ENCODE data around the gene ZNF513. TPM values are rescaled to one million over a fixed set of nuclear protein-coding genes. Genes with fewer than 3 reads are reported as not detected.

The ZNF513 gene
- total RNA-seq, 5 donors from 2014 or later (not counting 1 experiment from before 2014, with no cell fraction given), result 20.6 to 27.0 (median 21.9) TPM

DNA sequence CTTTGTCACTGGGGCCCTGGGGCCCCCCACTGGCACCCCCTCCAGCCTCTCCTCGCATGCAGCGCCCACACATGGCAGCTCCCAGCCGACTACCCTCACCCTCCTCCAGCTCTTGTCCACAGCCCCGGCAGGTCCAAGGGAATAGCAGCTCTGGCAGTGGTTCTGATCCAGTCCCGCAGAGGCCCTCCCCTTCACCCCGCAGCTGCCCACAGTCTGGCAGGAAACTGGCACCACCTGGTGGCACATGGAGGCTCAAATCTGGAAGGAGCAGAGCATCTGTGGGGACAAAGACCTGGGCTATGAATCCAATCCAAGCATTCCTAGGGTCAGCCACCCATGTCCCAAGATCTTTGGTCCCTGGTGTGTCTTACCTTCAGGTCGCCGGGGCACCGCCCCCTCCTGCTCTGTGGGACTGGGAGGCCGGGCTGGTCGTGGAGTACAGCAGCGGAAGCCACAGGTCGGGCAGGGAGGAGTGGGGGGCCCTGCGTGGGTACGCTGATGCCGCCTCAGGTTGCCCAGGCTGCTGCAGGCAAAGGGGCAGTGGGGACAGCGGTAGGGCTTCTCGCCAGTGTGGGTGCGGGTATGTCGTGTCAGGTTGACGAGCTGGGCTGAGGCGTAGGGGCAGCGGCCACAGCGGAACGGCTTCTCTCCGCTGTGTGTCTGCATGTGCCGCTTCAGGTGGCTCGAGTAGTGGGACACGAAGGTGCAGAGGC is 2.3 kb downstream of the ZNF513 start:
- no peak for ATAC-seq (replicated peaks in 1 of 4)

GRCh38 chr2:27377618-27378095 is 2.9 kb downstream of the ZNF513 start:
- peak overlapping the region in 1 of 2 donors; percentile 55 for H3K27ac Mint-ChIP-seq
- Histone ChIP-seq H3K36me3 (ENCODE audit: control insufficient read depth in 2 of 2, extremely low read depth in 1 of 2, insufficient read depth in 1 of 2, low read length in 1 of 2) (peaks cover 29 to 57% of the 10 kb centered on the region in 2 donors), H3K27me3 (replicated peaks in 1 of 2; ENCODE audit: control insufficient read depth in 2 of 2, extremely low read depth in 1 of 2, insufficient read depth in 2 of 2, low read length in 1 of 2) (no peaks in the 10 kb centered on the region), H3K4me1 (ENCODE audit: control insufficient read depth in 1 of 2, extremely low read depth in 1 of 2, insufficient read depth in 2 of 2, low read length in 2 of 2) (peaks cover 10 to 26% of the 10 kb centered on the region in 2 experiments), H3K9me3 (no peaks in the 10 kb centered on the region), H3K27ac (ENCODE audit: low read length) (no peak overlapping the region), H3K4me3 (ENCODE audit: control insufficient read depth in 1 of 2, extremely low read depth in 1 of 2, low read length in 1 of 2) (no peak overlapping the region)
- H3K4me3 Mint-ChIP-seq, result peak overlapping the region in 1 of 3 donors; percentile 24
- H3K36me3 Mint-ChIP-seq, result peaks cover 39% of the 10 kb centered on the region
- WGBS (ENCODE audit: insufficient coverage), result 93% methylated on average over 18 of the region's 18 CpGs
- CTCF ChIA-PET, result no interaction called here
- peaks cover 37 to 46% (median 45%) of the 10 kb centered on the region in 3 donors for H3K4me1 Mint-ChIP-seq
- no peak for DNase-seq
- no peaks in the 10 kb centered on the region for H3K9me3 Mint-ChIP-seq
- ATAC-seq (replicated peaks in 1 of 4), result no peak
- H3K27me3 Mint-ChIP-seq, result no peaks in the 10 kb centered on the region
- POLR2A ChIA-PET, result no interaction called here

More for the DNA sequence above, 2.3 kb downstream of the ZNF513 start:
- H3K36me3 ChIP-seq (ENCODE audit: control insufficient read depth in 2 of 2, extremely low read depth in 1 of 2, insufficient read depth in 1 of 2, low read length in 1 of 2), result peaks cover 31 to 55% of the 10 kb centered on the region in 2 donors
- peaks cover 8 to 22% of the 10 kb centered on the region in 2 experiments for H3K4me1 ChIP-seq (ENCODE audit: control insufficient read depth in 1 of 2, extremely low read depth in 1 of 2, insufficient read depth in 2 of 2, low read length in 2 of 2)
- Mint-ChIP-seq H3K4me3 (no peak overlapping the region), H3K27me3 (no peaks in the 10 kb centered on the region), H3K36me3 (peaks cover 37% of the 10 kb centered on the region), H3K4me1 (peaks cover 32 to 41% (median 39%) of the 10 kb centered on the region in 3 donors), H3K9me3 (no peaks in the 10 kb centered on the region), H3K27ac (no peak overlapping the region)
- H3K27me3 ChIP-seq (replicated peaks in 1 of 2; ENCODE audit: control insufficient read depth in 2 of 2, extremely low read depth in 1 of 2, insufficient read depth in 2 of 2, low read length in 1 of 2), result no peaks in the 10 kb centered on the region
- WGBS (ENCODE audit: insufficient coverage), result 94% methylated on average over 18 of the region's 29 CpGs
- H3K4me3 ChIP-seq (ENCODE audit: control insufficient read depth in 1 of 2, extremely low read depth in 1 of 2, low read length in 1 of 2), result no peak overlapping the region
- CTCF ChIA-PET, result interaction anchor here in 1 of 2 donors (0.5 kb wide), 1 partner anchor 251 kb away, joined by 5 read pairs; no protein-coding TSS in a partner anchor
- POLR2A ChIA-PET, result no interaction called here
- peak in 2 of 35 experiments; percentile 23 to 26 for DNase-seq
- H3K27ac ChIP-seq (ENCODE audit: low read length), result no peak overlapping the region
- H3K9me3 ChIP-seq, result no peaks in the 10 kb centered on the region

- no peak overlapping the region for H3K4me3 ChIP-seq (ENCODE audit: control insufficient read depth in 1 of 2, extremely low read depth in 1 of 2, low read length in 1 of 2)
- no peak overlapping the region for H3K27ac ChIP-seq (ENCODE audit: low read length)
- ChIA-PET CTCF (no interaction called here), POLR2A (no interaction called here)
- peak overlapping the region in 1 of 2 donors; percentile 11 for H3K27ac Mint-ChIP-seq
- peaks cover 43 to 50% (median 50%) of the 10 kb centered on the region in 3 donors for H3K4me1 Mint-ChIP-seq
- peaks cover 40% of the 10 kb centered on the region for H3K36me3 Mint-ChIP-seq
- H3K27me3 ChIP-seq (replicated peaks in 1 of 2; ENCODE audit: control insufficient read depth in 2 of 2, extremely low read depth in 1 of 2, insufficient read depth in 2 of 2, low read length in 1 of 2), result no peaks in the 10 kb centered on the region
- H3K4me1 ChIP-seq (ENCODE audit: control insufficient read depth in 1 of 2, extremely low read depth in 1 of 2, insufficient read depth in 2 of 2, low read length in 2 of 2), result peaks cover 13 to 32% of the 10 kb centered on the region in 2 experiments
- H3K36me3 ChIP-seq (ENCODE audit: control insufficient read depth in 2 of 2, extremely low read depth in 1 of 2, insufficient read depth in 1 of 2, low read length in 1 of 2), result peaks cover 29 to 59% of the 10 kb centered on the region in 2 donors
- no peak overlapping the region for H3K4me3 Mint-ChIP-seq
- DNase-seq (no peak), ATAC-seq (replicated peaks in 1 of 4) (no peak)
- no peaks in the 10 kb centered on the region for H3K27me3 Mint-ChIP-seq
- 100% methylated on average over 7 of the region's 10 CpGs for whole genome bisulfite sequencing (ENCODE audit: insufficient coverage)
- H3K9me3 ChIP-seq, result no peaks in the 10 kb centered on the region
- no peaks in the 10 kb centered on the region for H3K9me3 Mint-ChIP-seq
Measured at GRCh38 chr2:27376866-27377617, 3.5 kb downstream of the ZNF513 start.

GRCh38 chr2:27376151-27376865 is 4.2 kb downstream of the ZNF513 start:
- no peaks in the 10 kb centered on the region for H3K27me3 Mint-ChIP-seq
- no peaks in the 10 kb centered on the region for H3K27me3 ChIP-seq (replicated peaks in 1 of 2; ENCODE audit: control insufficient read depth in 2 of 2, extremely low read depth in 1 of 2, insufficient read depth in 2 of 2, low read length in 1 of 2)
- no peak overlapping the region for H3K4me3 ChIP-seq (ENCODE audit: control insufficient read depth in 1 of 2, extremely low read depth in 1 of 2, low read length in 1 of 2)
- H3K4me3 Mint-ChIP-seq, result no peak overlapping the region
- no peaks in the 10 kb centered on the region for H3K9me3 ChIP-seq
- DNase-seq (no peak), ATAC-seq (replicated peaks in 1 of 4) (no peak)
- no peak overlapping the region for H3K27ac ChIP-seq (ENCODE audit: low read length)
- peaks cover 39% of the 10 kb centered on the region for H3K36me3 Mint-ChIP-seq
- peaks cover 17 to 38% of the 10 kb centered on the region in 2 experiments for H3K4me1 ChIP-seq (ENCODE audit: control insufficient read depth in 1 of 2, extremely low read depth in 1 of 2, insufficient read depth in 2 of 2, low read length in 2 of 2)
- POLR2A ChIA-PET, result no interaction called here
- WGBS (ENCODE audit: insufficient coverage), result 95% methylated on average over 9 of the region's 16 CpGs
- H3K4me1 Mint-ChIP-seq, result peaks cover 46 to 54% (median 54%) of the 10 kb centered on the region in 3 donors
- H3K36me3 ChIP-seq (ENCODE audit: control insufficient read depth in 2 of 2, extremely low read depth in 1 of 2, insufficient read depth in 1 of 2, low read length in 1 of 2), result peaks cover 25 to 59% of the 10 kb centered on the region in 2 donors
- no peak overlapping the region for H3K27ac Mint-ChIP-seq
- CTCF ChIA-PET, result no interaction called here
- no peaks in the 10 kb centered on the region for H3K9me3 Mint-ChIP-seq

DNA sequence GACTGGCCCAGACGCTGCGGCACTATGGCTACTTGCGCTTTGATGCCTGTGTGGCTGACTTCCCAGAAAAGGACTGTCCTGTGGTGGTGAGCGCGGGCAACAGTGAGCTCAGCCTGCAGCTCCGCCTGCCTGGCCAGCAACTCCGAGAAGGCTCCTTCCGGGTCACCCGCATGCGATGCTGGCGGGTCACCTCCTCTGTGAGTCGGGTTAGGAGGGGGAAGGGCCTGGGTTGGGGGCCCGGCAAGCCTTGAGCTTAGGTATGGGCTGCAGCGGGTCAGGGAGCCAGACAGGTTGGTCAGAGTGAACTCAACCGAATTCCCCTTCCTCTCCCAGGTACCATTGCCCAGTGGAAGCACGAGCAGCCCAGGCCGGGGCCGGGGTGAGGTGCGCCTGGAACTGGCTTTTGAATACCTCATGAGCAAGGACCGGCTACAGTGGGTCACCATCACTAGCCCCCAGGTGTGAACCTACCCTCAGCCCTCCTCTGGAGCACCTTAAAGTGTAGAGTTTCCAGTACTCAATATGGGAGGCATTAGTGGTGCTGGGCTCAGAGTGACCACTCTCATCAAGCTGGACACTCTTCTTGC is 4.9 kb downstream of the ZNF513 start:
- no peaks in the 10 kb centered on the region for H3K9me3 ChIP-seq
- Mint-ChIP-seq H3K36me3 (peaks cover 41% of the 10 kb centered on the region), H3K27ac (no peak overlapping the region), H3K4me3 (no peak overlapping the region), H3K9me3 (no peaks in the 10 kb centered on the region), H3K4me1 (peaks cover 43 to 52% (median 50%) of the 10 kb centered on the region in 3 donors), H3K27me3 (no peaks in the 10 kb centered on the region)
- CTCF ChIA-PET, result no interaction called here
- no peak overlapping the region for H3K27ac ChIP-seq (ENCODE audit: low read length)
- no peak overlapping the region for H3K4me3 ChIP-seq (ENCODE audit: control insufficient read depth in 1 of 2, extremely low read depth in 1 of 2, low read length in 1 of 2)
- POLR2A ChIA-PET, result no interaction called here
- H3K4me1 ChIP-seq (ENCODE audit: control insufficient read depth in 1 of 2, extremely low read depth in 1 of 2, insufficient read depth in 2 of 2, low read length in 2 of 2), result peaks cover 19 to 35% of the 10 kb centered on the region in 2 experiments
- no peak for DNase-seq
- 97% methylated on average over 13 of the region's 20 CpGs for WGBS (ENCODE audit: insufficient coverage)
- H3K27me3 ChIP-seq (replicated peaks in 1 of 2; ENCODE audit: control insufficient read depth in 2 of 2, extremely low read depth in 1 of 2, insufficient read depth in 2 of 2, low read length in 1 of 2), result no peaks in the 10 kb centered on the region
- H3K36me3 ChIP-seq (ENCODE audit: control insufficient read depth in 2 of 2, extremely low read depth in 1 of 2, insufficient read depth in 1 of 2, low read length in 1 of 2), result peaks cover 24 to 59% of the 10 kb centered on the region in 2 donors
- ATAC-seq (replicated peaks in 1 of 4), result no peak

GRCh38 chr2:27373567-27373966 is 7.0 kb downstream of the ZNF513 start:
- H3K9me3 Mint-ChIP-seq, result no peaks in the 10 kb centered on the region
- WGBS (ENCODE audit: insufficient coverage), result 100% methylated on average over 3 of the region's 5 CpGs
- peaks cover 41 to 54% (median 49%) of the 10 kb centered on the region in 3 donors for H3K4me1 Mint-ChIP-seq
- DNase-seq, result no peak
- peaks cover 24 to 60% of the 10 kb centered on the region in 2 donors for H3K36me3 ChIP-seq (ENCODE audit: control insufficient read depth in 2 of 2, extremely low read depth in 1 of 2, insufficient read depth in 1 of 2, low read length in 1 of 2)
- no peaks in the 10 kb centered on the region for H3K27me3 Mint-ChIP-seq
- ChIA-PET CTCF (no interaction called here), POLR2A (interaction anchor here in 1 of 2 donors (0.7 kb wide), 1 partner anchor 30 kb away, joined by 3 read pairs; no protein-coding TSS in a partner anchor)
- H3K27ac ChIP-seq (ENCODE audit: low read length), result no peak overlapping the region
- no peak overlapping the region for H3K27ac Mint-ChIP-seq
- no peaks in the 10 kb centered on the region for H3K27me3 ChIP-seq (replicated peaks in 1 of 2; ENCODE audit: control insufficient read depth in 2 of 2, extremely low read depth in 1 of 2, insufficient read depth in 2 of 2, low read length in 1 of 2)
- peak overlapping the region in 1 of 3 donors; percentile 28 for H3K4me3 Mint-ChIP-seq
- H3K36me3 Mint-ChIP-seq, result peaks cover 49% of the 10 kb centered on the region
- ATAC-seq (replicated peaks in 1 of 4), result no peak
- no peak overlapping the region for H3K4me3 ChIP-seq (ENCODE audit: control insufficient read depth in 1 of 2, extremely low read depth in 1 of 2, low read length in 1 of 2)
- H3K9me3 ChIP-seq, result no peaks in the 10 kb centered on the region
- H3K4me1 ChIP-seq (ENCODE audit: control insufficient read depth in 1 of 2, extremely low read depth in 1 of 2, insufficient read depth in 2 of 2, low read length in 2 of 2), result peaks cover 20 to 39% of the 10 kb centered on the region in 2 experiments
